ENCODE results near the gene ERC2.
"Not testable (repeated sequence)": the region's sequence is repeated elsewhere in the genome, so short reads cannot be mapped to it uniquely, and the experiment has no call there.

ERC2 gene

GRCh38 chr3:56042326-56042951 lies 425.8 kb downstream of the ERC2 start:
- no peak overlapping the region for H3K27ac ChIP-seq
- TF ChIP-seq ZFX (IDR thresholded peaks at IDR 0.05; ENCODE audit: borderline replicate concordance), result no peak
- TF ChIP-seq CTCF (IDR thresholded peaks at IDR 0.05), result peak; percentile 72

GRCh38 chr3:56025326-56025725 lies 442.9 kb downstream of the ERC2 start:
- H3K27ac ChIP-seq, result no peak overlapping the region
- TF ChIP-seq ZFX (IDR thresholded peaks at IDR 0.05; ENCODE audit: borderline replicate concordance) (no peak), CTCF (IDR thresholded peaks at IDR 0.05) (no peak)

GRCh38 chr3:56023546-56023945 lies 444.7 kb downstream of the ERC2 start:
- TF ChIP-seq ZFX (IDR thresholded peaks at IDR 0.05; ENCODE audit: borderline replicate concordance) (no peak), CTCF (IDR thresholded peaks at IDR 0.05) (no peak)
- no peak overlapping the region for H3K27ac ChIP-seq

GRCh38 chr3:56022619-56023018 lies 445.6 kb downstream of the ERC2 start:
- TF ChIP-seq ZFX (IDR thresholded peaks at IDR 0.05; ENCODE audit: borderline replicate concordance) (no peak), CTCF (IDR thresholded peaks at IDR 0.05) (no peak)
- H3K27ac ChIP-seq, result no peak overlapping the region

- no peak for TF ChIP-seq CTCF (IDR thresholded peaks at IDR 0.05)
- no peak for TF ChIP-seq ZFX (IDR thresholded peaks at IDR 0.05; ENCODE audit: borderline replicate concordance)
- no peak overlapping the region for H3K27ac ChIP-seq
Measured at GRCh38 chr3:56019490-56020146, 448.6 kb downstream of the ERC2 start.

- not testable (repeated sequence) for H3K27ac ChIP-seq
Measured at GRCh38 chr3:56015374-56015773, 452.9 kb downstream of the ERC2 start.

GRCh38 chr3:56012721-56013120 lies 455.5 kb downstream of the ERC2 start:
- no peak overlapping the region for H3K27ac ChIP-seq
- TF ChIP-seq CTCF (IDR thresholded peaks at IDR 0.05) (no peak), ZFX (IDR thresholded peaks at IDR 0.05; ENCODE audit: borderline replicate concordance) (no peak)

Data from 22Rv1 (cell line).